Suprapubic skin (tissue), 4 donors: ENCODE results near the gene C18orf63. TPM values are rescaled to one million over a fixed set of nuclear protein-coding genes. Genes with fewer than 3 reads are reported as not detected.
A peak's percentile ranks its signal among the peaks of the same experiment; 100 is the strongest.
"Not testable (repeated sequence)": the region's sequence is repeated elsewhere in the genome, so short reads cannot be mapped to it uniquely, and the experiment has no call there.

ENCODE experiments used
- DNase-seq, 2 donors: peaks; one replicate each; pipeline ENCODE4 v3.0.0-alpha.2; 2019; ENCODE audit warnings: low spot score in 2 of 2
- H3K27ac ChIP-seq: fragments of 200-600 bp; sonication (generic); one replicate; pipeline ENCODE4 v1.5.1; 2019
- H3K27me3 ChIP-seq: fragments of 200-600 bp; sonication (generic); one replicate; pipeline ENCODE4 v1.5.1; 2019
- H3K36me3 ChIP-seq: fragments of 200-600 bp; sonication (generic); one replicate; pipeline ENCODE4 v1.5.1; 2019
- H3K4me1 ChIP-seq: fragments of 200-600 bp; sonication (generic); one replicate; pipeline ENCODE4 v1.5.1; 2019
- H3K4me3 ChIP-seq: fragments of 200-600 bp; sonication (generic); one replicate; pipeline ENCODE4 v1.5.1; 2019; ENCODE audit warnings: mild to moderate bottlenecking
- H3K9me3 ChIP-seq: fragments of 200-600 bp; sonication (generic); one replicate; pipeline ENCODE4 v1.5.1; 2019
- CTCF ChIP-seq, 2 donors: fragments of 200-600 bp in 1 of 2; fragments of 450-650 bp in 1 of 2; sonication (generic) in 1 of 2; IDR thresholded peaks; one replicate each; pipeline ENCODE4 v1.5.1; 2016 to 2019; ENCODE audit warnings: antibody characterized with exemption in 2 of 2, mild to moderate bottlenecking in 1 of 2, moderate library complexity in 1 of 2
- EP300 ChIP-seq: sonication (generic); formaldehyde crosslinking; IDR thresholded peaks from one replicate; pipeline ENCODE4 v1.6.1; 2017; ENCODE audit warnings: antibody characterized with exemption
- POLR2A ChIP-seq, 2 donors: fragments of 450-650 bp; IDR thresholded peaks; one replicate each; pipeline ENCODE4 v1.6.1; 2017; ENCODE audit warnings: antibody characterized with exemption in 2 of 2, mild to moderate bottlenecking in 2 of 2, moderate library complexity in 2 of 2
- POLR2AphosphoS5 ChIP-seq, 3 donors: sonication (generic); formaldehyde crosslinking; IDR thresholded peaks; one replicate each; pipeline ENCODE4 v1.6.1; 2017; ENCODE audit warnings: antibody characterized with exemption in 3 of 3
- WGBS: methylation state at CpG from one replicate; pipeline ENCODE4 v1.1.5; 2018; 5-methylcytosine and 5-hydroxymethylcytosine counted together
- total RNA-seq, 4 donors: library from RNA; depleted of rRNA; stranded (reverse); fragments of >200 nt; gene quantifications; one replicate each; pipeline ENCODE4 v1.1.0, GENCODE V29; 2016

The C18orf63 gene
- total RNA-seq, 4 donors from 2014 or later = not detected

GRCh38 chr18:74283646-74284045 is 32.0 kb upstream of the C18orf63 start:
- no peak for DNase-seq
- WGBS = 75% methylated on average over 10 of the region's 10 CpGs
- TF ChIP-seq POLR2A (IDR thresholded peaks at IDR 0.05) (no peak), CTCF (IDR thresholded peaks at IDR 0.05) (no peak), POLR2AphosphoS5 (IDR thresholded peaks at IDR 0.05) (no peak), EP300 (no peak)
- Histone ChIP-seq H3K9me3 (no peaks in the 10 kb centered on the region), H3K27me3 (no peaks in the 10 kb centered on the region), H3K27ac (peak overlapping the region; percentile 61), H3K36me3 (no peaks in the 10 kb centered on the region), H3K4me1 (peaks cover 57% of the 10 kb centered on the region), H3K4me3 (no peak overlapping the region)

GRCh38 chr18:74284191-74284979 is 31.3 kb upstream of the C18orf63 start:
- H3K4me3 ChIP-seq = no peak overlapping the region
- H3K9me3 ChIP-seq = no peaks in the 10 kb centered on the region
- TF ChIP-seq CTCF (IDR thresholded peaks at IDR 0.05) (no peak), POLR2A (IDR thresholded peaks at IDR 0.05) (no peak), EP300 (no peak), POLR2AphosphoS5 (IDR thresholded peaks at IDR 0.05) (no peak)
- H3K36me3 ChIP-seq = no peaks in the 10 kb centered on the region
- no peak for DNase-seq
- no peaks in the 10 kb centered on the region for H3K27me3 ChIP-seq
- peaks cover 56% of the 10 kb centered on the region for H3K4me1 ChIP-seq
- H3K27ac ChIP-seq = peak overlapping the region; percentile 69
- WGBS = 59% methylated on average over 11 of the region's 11 CpGs

GRCh38 chr18:74284980-74285355 is 30.7 kb upstream of the C18orf63 start:
- Histone ChIP-seq H3K9me3 (no peaks in the 10 kb centered on the region), H3K4me3 (no peak overlapping the region), H3K27ac (peak overlapping the region; percentile 69), H3K36me3 (no peaks in the 10 kb centered on the region), H3K27me3 (no peaks in the 10 kb centered on the region), H3K4me1 (peaks cover 58% of the 10 kb centered on the region)
- no peak for DNase-seq
- TF ChIP-seq POLR2A (IDR thresholded peaks at IDR 0.05) (no peak), EP300 (no peak), CTCF (IDR thresholded peaks at IDR 0.05) (no peak), POLR2AphosphoS5 (IDR thresholded peaks at IDR 0.05) (no peak)
- 90% methylated on average over 1 of the region's 1 CpG for WGBS

GRCh38 chr18:74285583-74285982 is 30.1 kb upstream of the C18orf63 start:
- not testable (repeated sequence) for H3K27me3 ChIP-seq, DNase-seq, H3K36me3 ChIP-seq, H3K4me3 ChIP-seq, H3K9me3 ChIP-seq
- peaks cover 64% of the 10 kb centered on the region for H3K4me1 ChIP-seq
- H3K27ac ChIP-seq = peak overlapping the region; percentile 69
- WGBS = 86% methylated on average over 3 of the region's 3 CpGs

GRCh38 chr18:74286106-74286855 is 29.4 kb upstream of the C18orf63 start:
- no peaks in the 10 kb centered on the region for H3K27me3 ChIP-seq
- DNase-seq = no peak
- peak overlapping the region; percentile 17 for H3K27ac ChIP-seq
- H3K9me3 ChIP-seq = no peaks in the 10 kb centered on the region
- no peak for TF ChIP-seq CTCF (IDR thresholded peaks at IDR 0.05)
- no peak for TF ChIP-seq POLR2A (IDR thresholded peaks at IDR 0.05)
- no peak for TF ChIP-seq POLR2AphosphoS5 (IDR thresholded peaks at IDR 0.05)
- no peak for TF ChIP-seq EP300
- peaks cover 66% of the 10 kb centered on the region for H3K4me1 ChIP-seq
- WGBS = 92% methylated on average over 4 of the region's 4 CpGs
- H3K36me3 ChIP-seq = no peaks in the 10 kb centered on the region
- no peak overlapping the region for H3K4me3 ChIP-seq
